ENCODE results near the gene SCUBE3.

SCUBE3 gene

GRCh38 chr6:35240838-35241801 lies 27.4 kb downstream of the SCUBE3 start:
- DNase-seq (ENCODE audit: low spot score) = peak; percentile 41

- DNase-seq (ENCODE audit: low spot score) = no peak
These were observed 28.7 kb downstream of the SCUBE3 start for GRCh38 chr6:35242486-35242885.

- no peak for DNase-seq (ENCODE audit: low spot score)
These were observed 29.1 kb downstream of the SCUBE3 start for GRCh38 chr6:35242906-35243305.

GRCh38 chr6:35243386-35243958 lies 29.7 kb downstream of the SCUBE3 start:
- DNase-seq (ENCODE audit: low spot score) = no peak

- no peak for DNase-seq (ENCODE audit: low spot score)
These were observed 30.8 kb downstream of the SCUBE3 start for GRCh38 chr6:35244551-35244950.

- DNase-seq (ENCODE audit: low spot score) = no peak
These were observed 34.0 kb downstream of the SCUBE3 start for GRCh38 chr6:35247642-35248231.

- DNase-seq (ENCODE audit: low spot score) = no peak
These were observed 34.5 kb downstream of the SCUBE3 start for GRCh38 chr6:35248300-35248699.

- no peak for DNase-seq (ENCODE audit: low spot score)
These were observed 35.2 kb downstream of the SCUBE3 start for GRCh38 chr6:35248965-35249364.

GRCh38 chr6:35251949-35252348 lies 38.2 kb downstream of the SCUBE3 start:
- DNase-seq (ENCODE audit: low spot score) = no peak

- no peak for DNase-seq (ENCODE audit: low spot score)
These were observed 39.5 kb downstream of the SCUBE3 start for GRCh38 chr6:35253249-35253648.

GRCh38 chr6:35258336-35258735 lies 44.6 kb downstream of the SCUBE3 start:
- DNase-seq (ENCODE audit: low spot score) = no peak

- no peak for DNase-seq (ENCODE audit: low spot score)
These were observed 45.1 kb downstream of the SCUBE3 start for GRCh38 chr6:35258858-35259193.

- peak; percentile 98 for DNase-seq (ENCODE audit: low spot score)
These were observed 45.6 kb downstream of the SCUBE3 start, which contains the start of gene ZNF76 for GRCh38 chr6:35259194-35259947. Gene ZNF76, plus strand, starts transcription at chr6:35259735. Its CDS starts 21,417 bp downstream, at chr6:35281152.

GRCh38 chr6:35259948-35260590 lies 46.3 kb downstream of the SCUBE3 start:
- DNase-seq (ENCODE audit: low spot score) = peak; percentile 46

GRCh38 chr6:35260591-35261570 lies 47.1 kb downstream of the SCUBE3 start:
- DNase-seq (ENCODE audit: low spot score) = no peak

GRCh38 chr6:35262596-35262995 lies 48.8 kb downstream of the SCUBE3 start:
- DNase-seq (ENCODE audit: low spot score) = no peak

GRCh38 chr6:35264550-35265274 lies 51.0 kb downstream of the SCUBE3 start:
- peak; percentile 57 for DNase-seq (ENCODE audit: low spot score)

GRCh38 chr6:35265523-35265922 lies 51.8 kb downstream of the SCUBE3 start:
- no peak for DNase-seq (ENCODE audit: low spot score)

- DNase-seq (ENCODE audit: low spot score) = no peak
These were observed 53.7 kb downstream of the SCUBE3 start for GRCh38 chr6:35267446-35267845.

- no peak for DNase-seq (ENCODE audit: low spot score)
These were observed 54.1 kb downstream of the SCUBE3 start for GRCh38 chr6:35267897-35268296.
